Activated CD8-positive, alpha-beta memory T cell treated with anti-CD3 and anti-CD28 coated beads for 36 hours (primary cell): ENCODE data around the gene CEP164. TPM values are rescaled to one million over a fixed set of nuclear protein-coding genes. Genes with fewer than 3 reads are reported as not detected.

Source experiments
- CTCF ChIA-PET: fragments of 350-600 bp; sonication (Branson Sonifier 250); formaldehyde crosslinking; loops from one replicate; lab custom pipeline; 2021; ENCODE audit warnings: antibody characterized with exemption; lab: Charles Lee
- POLR2A ChIA-PET: fragments of 350-600 bp; sonication (Branson Sonifier 250); formaldehyde crosslinking; loops from one replicate; lab custom pipeline; 2021; ENCODE audit warnings: antibody characterized with exemption; lab: Charles Lee
- total RNA-seq, 2 experiments: library from RNA; stranded (reverse); gene quantifications; one replicate each; pipeline ENCODE4 v1.2.3, GENCODE V29; 2021

CEP164 gene
- total RNA-seq, 2 experiments from 2014 or later = 34.7 to 35.0 TPM

DNA sequence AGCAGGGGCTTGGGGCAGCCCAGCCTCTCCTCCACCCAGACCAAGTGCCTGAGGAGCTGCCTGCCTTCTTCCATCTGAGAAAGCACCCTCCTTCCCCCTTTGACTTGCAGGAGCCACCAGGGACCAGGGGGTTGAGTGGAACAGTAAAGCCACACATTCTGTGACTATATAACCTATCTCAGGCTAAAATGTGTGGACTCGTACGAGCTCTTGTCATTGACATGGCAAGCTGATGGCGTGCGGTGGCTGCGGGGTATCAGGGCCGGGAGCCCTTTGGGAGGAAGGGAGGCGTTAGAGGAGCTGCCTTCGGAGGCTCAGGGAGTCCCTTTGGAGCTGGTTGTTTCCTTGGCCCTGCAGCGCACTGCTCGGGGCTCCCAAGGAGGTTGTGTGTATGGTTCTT lies 84.5 kb downstream of the CEP164 start:
- ChIA-PET POLR2A (no interaction called here), CTCF (interaction anchor here (1.2 kb wide), 2 partner anchors 13 to 14 kb away, joined by 3 to 4 read pairs; no protein-coding TSS in a partner anchor)

DNA sequence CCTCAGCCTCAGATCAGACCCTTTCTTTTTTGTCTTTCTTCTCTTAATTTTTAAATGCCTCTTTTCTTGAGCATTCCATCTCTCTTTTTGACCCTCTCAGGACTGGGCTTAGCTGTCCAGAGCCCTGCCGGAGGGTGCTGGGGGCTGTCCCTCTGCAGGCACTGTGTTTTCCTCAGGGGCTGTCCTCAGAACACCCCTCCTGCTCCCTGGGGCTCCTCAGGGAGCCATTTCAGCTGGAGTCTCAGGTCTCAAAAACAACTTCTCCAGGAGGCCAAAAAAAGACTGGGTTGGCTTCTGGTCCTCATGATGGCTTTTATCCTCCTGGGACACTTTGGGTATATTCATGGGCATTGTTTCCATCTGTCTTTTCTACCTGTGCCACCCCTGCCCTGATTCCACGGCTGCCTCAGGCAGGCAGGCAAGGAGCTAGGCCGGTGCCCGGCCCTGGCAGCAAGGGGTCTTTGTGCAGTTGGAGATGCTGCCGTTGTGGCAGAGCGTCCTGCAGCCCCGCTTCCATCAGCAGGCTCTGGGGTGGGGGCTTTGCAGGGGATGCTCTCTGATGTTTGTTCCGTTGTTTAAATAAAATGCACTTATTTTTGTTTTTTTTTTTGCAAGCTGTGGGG lies 85.1 kb downstream of the CEP164 start:
- ChIA-PET CTCF (interaction anchor here (1.2 to 1.3 kb wide), 3 partner anchors 12 to 14 kb away, joined by 3 to 8 read pairs (median 4); no protein-coding TSS in a partner anchor), POLR2A (no interaction called here)

DNA sequence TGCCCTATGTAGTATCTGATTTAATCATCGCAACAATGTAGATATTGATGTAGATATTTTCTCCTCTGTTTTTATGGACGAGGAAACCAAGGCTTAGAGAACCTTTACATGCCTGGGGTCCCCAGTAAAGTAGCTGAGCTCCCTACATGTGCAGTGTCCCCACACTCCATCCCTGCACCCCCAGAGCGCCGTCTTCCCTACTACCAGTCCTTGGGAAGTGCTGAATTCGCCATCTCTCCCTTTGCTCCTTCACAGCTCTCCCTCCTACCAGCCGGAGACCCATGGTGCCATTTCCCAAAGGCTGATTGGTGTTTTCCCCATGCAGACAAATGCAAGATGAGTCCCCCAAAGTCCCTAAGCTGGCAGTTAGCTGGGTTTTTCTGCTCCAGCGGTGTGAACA lies 86.0 kb downstream of the CEP164 start:
- CTCF ChIA-PET = interaction anchor here (1.1 to 1.3 kb wide), 2 partner anchors 9 to 13 kb away, joined by 3 to 8 read pairs; no protein-coding TSS in a partner anchor
- POLR2A ChIA-PET = no interaction called here

DNA sequence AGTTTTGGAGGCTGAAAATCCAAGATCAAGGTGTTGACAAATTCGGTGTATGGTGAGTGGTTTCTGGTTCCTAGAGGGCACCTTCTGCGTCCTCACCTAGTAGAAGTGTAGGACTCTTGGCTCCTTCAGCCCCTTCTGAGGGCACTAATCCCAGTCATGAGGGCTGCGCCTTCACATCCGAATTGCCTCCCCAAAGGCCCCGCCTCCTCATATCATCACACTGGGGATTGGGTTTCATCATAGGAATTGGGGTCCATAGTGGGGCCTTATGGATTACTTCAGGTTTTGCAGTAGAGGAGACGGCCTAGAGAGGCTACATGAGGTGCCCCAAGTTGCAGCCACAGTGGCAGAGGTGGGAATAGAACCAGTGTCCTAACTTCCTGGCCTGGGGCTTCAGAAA lies 87.1 kb downstream of the CEP164 start:
- ChIA-PET POLR2A (no interaction called here), CTCF (interaction anchor here (1.1 kb wide), 1 partner anchor 8 kb away, joined by 3 read pairs; no protein-coding TSS in a partner anchor)

DNA sequence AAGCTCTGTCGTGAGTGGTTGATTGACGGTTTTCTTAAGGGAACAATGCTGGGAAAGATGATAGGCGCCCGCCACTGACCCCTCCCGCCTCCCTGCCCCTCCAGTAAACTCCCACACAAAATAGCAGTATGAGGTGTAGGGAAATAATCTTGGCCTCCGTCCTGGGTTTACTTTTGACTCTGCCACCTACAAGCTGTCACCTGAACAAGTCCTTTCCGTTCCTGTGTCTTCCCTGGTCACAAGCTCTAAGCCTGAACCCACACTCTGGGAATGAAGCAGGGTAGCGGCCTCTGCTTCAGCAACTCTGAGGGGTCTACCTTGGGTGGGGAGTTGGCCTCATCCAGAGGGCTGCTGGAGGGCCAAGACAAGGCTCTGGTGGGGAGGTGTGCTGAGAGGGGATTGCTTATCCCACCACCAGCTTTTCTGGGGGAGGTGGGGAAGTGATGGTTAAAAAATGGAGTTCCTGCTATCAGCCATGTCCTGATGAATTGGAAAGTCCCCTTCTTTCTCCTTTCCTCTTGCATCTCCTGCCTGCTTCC lies 87.8 kb downstream of the CEP164 start:
- ChIA-PET POLR2A (no interaction called here), CTCF (interaction anchor here (1.2 kb wide), 1 partner anchor 11 kb away, joined by 3 read pairs; no protein-coding TSS in a partner anchor)

DNA sequence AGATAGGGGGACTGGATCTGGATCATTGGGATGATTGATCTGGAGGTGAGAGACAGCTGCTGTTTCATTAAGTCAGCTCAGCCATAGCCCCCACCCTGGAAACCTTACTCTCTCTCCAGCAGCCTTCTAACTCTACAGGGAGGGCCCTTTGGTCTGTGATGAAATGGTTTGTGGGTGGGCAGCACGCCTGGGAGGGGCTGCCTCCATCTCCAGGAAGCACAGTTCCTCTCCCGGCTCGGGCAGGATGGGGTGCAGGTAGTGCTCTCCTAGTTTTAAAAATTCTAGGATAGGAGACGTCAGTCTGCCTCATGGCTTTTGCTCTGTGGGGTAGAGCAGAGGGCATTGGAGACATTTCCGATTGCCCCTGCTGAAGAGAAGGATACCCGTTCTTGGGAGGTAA lies 89.7 kb downstream of the CEP164 start:
- ChIA-PET CTCF (no interaction called here), POLR2A (no interaction called here)

DNA sequence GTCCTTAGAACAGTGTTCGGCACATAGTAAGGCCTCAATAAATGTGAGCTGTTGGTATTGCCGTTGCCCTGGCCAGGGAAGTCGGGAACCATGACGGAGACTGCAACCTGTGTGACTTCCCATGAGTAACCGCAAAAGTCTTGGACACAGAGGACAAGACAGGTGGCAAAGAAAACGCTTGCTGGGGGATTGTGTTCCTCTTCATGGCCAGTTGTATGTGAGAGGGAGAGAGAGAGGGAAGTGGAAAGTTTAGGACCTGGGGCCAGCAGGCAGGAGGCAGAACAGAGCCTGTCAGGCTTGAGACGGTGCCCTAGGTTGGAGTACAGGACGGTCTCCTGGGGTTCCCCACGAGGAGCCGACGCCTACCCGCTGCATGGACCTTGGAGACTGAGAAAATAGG lies 90.2 kb downstream of the CEP164 start:
- ChIA-PET CTCF (no interaction called here), POLR2A (no interaction called here)

DNA sequence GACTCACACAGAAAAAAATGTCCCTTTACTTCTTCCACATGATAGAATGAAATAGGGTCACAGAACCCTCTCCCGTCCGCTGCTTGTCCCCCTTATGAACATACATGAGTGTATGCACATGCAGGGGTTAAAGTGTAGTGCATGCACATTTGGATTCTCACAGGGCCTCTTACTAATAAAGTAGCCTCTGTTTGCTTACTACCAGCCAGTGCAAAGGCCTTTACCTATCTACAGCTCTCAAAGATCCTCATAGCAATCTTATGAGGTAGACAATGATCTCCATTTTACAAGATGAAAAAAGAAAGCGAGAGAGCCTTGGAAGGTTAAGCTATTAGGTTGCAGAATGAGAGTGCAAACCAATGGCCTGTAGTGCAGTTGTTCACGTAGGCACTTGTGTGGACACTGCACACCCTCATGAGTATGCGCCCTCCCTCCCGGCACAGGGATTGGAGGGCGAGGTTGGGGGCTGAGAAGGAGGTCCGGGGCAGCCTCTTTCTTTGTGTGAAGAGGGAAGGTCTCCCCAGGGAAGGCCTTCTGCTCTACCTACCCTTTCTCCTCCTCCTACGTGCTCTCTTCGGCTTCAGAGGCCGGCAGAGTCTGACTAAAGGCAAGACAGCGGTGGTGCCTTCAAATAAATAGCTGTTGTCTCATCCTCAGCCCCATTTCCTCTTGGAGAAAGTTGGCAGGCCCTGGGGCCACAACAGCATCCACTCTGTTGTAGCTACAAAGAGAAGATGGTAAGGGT lies 91.3 kb downstream of the CEP164 start:
- ChIA-PET CTCF (no interaction called here), POLR2A (no interaction called here)

DNA sequence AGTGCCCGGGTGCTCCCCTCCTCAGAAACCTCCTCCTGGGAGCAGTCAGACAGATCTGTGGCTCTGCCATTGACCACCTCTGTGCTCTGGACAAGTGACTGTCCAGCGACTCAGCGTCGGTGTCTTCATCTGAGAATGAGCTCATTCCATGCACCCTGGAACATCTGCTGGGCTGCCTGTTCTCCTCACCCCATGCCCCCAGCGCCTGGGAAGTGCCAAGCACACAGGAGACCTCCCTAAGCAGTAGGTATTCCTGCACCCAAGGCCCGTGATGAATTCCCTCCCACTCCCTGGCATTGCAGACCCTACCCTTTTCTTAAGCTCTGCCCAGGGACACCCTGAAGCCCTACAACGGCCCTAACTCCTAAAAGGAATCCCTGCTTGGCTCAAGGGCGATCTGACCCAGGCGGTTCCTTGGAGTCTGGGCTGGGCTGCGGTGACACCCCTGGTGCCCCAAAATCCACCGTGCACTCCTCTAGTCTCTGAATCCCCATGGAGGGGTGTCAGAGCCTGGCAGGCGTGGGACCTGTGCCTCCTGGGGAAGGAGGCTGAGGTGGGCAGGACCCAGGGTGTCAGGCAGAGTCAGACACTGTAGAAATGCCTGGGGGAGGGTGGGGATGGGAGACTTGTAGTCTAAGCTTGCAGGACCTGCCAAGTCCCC lies 92.0 kb downstream of the CEP164 start:
- CTCF ChIA-PET = no interaction called here
- POLR2A ChIA-PET = no interaction called here

DNA sequence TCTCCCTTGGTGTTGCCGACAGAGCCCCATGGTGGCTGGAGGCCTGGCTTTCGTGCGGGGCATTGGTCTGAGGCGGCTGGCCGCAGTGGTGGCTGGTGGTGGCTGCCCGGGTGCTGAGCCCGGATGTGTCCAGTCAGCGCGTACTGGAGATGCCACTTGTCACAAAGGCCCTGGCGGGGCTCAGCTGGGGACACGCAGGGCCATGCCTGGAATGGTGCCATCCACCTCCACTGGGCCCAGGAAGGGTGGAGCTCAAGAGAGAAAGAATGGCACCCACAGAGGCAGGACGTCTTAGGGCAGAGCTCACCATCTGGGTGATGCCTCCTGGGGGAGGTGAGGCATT lies 92.5 kb downstream of the CEP164 start:
- ChIA-PET CTCF (no interaction called here), POLR2A (no interaction called here)

DNA sequence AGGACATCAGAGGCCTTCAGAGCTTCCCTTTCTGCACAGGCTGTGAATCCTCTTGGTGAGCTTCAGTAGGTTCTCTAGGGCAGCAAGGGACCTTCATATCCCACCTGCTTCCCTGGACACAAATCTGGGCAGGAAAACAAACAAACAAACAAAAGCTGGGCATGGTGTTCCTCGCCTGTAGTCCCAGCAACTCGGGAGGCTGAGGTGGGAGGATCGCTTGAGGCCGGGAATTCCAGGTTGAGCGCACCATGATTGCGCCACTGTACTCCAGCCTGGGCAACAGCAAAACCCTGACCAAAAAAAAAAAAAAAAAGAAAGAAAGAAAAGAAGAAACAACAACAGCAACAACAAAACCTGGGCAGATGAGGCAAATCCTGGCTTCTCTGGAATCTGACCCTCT lies 92.9 kb downstream of the CEP164 start:
- CTCF ChIA-PET = no interaction called here

DNA sequence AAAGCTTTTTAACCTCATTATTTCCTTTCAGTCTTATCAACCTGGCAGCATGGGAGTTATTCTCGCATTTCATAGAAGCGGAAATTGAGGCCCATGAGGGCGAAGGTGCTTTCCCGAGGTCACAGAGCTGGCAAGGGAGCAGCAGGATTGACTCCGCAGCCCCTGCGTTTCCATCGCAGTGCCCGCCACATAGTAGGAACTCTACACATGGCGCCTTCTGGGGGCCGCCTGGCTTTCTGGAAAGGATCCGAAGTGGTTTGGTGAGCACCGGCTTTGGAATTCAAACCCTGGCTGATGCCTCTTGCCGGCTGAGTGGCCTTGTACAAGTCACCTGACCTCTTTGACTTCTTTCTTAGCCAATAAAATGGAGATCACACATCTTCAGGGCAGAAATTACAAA lies 93.4 kb downstream of the CEP164 start:
- POLR2A ChIA-PET = no interaction called here
- CTCF ChIA-PET = no interaction called here

More for the DNA sequence above, 92.9 kb downstream of the CEP164 start:
- POLR2A ChIA-PET = no interaction called here

DNA sequence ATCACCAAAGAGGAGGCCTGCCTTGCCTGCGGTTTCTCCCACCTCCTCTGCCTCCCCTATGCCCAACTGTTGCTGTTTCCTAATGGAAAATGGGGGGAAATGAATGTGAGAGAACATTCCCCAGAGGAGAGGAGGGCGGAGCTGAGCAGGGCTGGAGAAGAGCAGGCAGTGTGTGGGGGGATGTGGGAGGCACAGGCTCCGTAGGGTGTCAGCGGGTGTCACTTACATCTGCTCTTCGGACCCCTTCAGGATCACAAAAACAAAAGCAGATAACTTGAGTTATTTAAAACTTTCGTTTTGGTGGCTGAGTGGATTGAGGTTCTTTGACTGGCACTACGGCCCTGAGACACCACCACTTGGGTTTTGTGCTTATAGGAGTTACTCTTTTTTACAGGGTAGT lies 93.8 kb downstream of the CEP164 start:
- POLR2A ChIA-PET = no interaction called here
- CTCF ChIA-PET = no interaction called here

DNA sequence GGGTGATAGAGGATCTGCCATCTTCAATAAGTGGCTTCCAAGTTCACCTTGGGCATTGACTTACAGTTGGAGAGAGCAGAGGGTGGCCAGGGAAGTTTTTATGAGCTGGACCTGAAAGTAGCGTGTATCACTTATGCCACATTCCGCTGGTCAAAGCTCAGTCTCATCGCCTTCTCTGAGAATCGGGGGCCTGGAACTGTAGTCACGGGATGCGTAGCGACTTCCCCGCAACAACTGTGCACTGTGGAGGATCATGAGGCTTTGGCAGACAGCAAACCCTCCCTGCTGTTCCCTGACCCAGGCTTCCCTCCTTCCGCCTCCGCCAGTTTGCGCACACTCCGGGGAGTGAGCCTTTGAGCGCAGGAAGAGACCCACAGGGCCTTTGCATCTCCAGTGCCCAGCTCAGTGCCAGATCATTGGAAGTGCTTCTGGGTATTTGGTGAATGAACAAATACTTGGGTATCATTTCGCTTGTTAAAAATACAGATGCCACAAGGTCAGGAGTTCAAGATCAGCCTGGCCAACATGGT lies 95.5 kb downstream of the CEP164 start:
- POLR2A ChIA-PET = no interaction called here
- CTCF ChIA-PET = interaction anchor here (0.9 kb wide), 1 partner anchor 9 kb away, joined by 3 read pairs; no protein-coding TSS in a partner anchor

DNA sequence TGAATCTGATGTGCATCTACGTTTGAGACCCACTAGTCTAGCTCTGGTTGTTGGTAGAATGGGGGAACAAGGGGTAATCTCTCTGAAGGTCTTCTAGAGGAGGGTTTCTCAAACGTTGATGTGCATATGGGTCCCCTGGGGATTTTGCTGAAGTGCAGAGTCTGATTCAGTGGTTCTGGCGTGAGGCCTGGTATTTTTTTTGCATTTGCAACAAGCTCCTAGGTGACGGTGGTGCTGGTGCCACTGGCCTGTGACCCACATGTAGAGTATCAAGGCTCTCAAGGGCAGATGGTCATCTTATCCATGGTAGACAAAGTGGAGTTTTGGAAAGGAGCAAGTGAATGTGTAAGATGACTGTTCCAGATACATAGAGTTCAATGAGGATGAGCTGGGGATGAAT lies 97.1 kb downstream of the CEP164 start:
- ChIA-PET POLR2A (no interaction called here), CTCF (interaction anchor here (0.7 to 1.3 kb wide), 4 partner anchors 13 to 324 kb away, joined by 3 to 4 read pairs (median 4); no protein-coding TSS in a partner anchor)

DNA sequence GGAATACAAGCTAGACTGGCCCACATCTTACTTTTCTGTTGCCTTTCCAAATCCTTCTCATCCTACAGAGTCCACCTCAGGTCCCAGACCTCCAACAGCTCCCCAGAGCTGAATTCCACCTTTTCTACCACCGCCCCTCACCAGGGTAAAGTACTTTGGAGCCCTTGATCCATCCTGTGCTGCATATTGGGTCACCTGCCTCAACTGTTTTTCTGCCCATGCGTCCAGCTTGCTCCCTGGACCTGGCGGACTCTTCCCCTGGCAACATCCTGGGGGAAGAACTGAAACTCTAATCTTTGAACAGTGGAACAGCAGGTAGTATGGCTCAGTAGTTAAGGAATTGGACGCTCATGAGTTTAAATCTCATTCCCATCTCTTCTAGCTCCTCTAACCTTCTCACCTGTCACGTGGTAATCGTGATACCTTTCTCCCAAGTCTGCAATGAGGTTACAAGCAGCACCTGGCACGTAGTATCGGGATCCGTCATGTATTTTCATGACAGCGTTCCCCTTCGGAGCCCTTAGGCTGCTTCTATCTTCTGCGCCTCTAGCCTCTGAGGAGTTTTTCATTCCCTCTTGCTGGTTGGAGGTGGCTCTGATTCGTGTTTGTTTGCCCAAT lies 98.1 kb downstream of the CEP164 start:
- POLR2A ChIA-PET = no interaction called here
- CTCF ChIA-PET = interaction anchor here (0.6 to 2.3 kb wide), 34 partner anchors 10 to 525 kb away, joined by 3 to 17 read pairs (median 4); no protein-coding TSS in a partner anchor

DNA sequence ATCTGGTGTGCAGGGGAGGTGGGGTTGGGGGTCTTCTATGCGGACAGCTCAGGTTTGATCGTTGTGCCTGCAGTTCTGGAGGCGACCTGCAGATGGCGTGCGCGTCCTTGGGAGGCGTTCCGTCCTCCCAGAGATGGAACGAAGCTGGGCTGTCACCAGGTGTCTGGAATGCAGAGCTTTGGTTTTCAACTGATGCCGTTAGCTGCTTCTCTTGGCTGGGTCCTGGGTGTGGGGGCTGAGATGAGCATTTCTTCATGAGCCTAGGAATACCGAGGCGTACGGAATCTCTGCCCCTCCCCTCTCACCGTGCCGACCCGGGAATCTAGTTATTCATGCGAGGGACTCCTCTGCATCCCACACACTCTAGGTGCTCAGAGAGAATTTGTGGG lies 98.6 kb downstream of the CEP164 start:
- POLR2A ChIA-PET = no interaction called here

DNA sequence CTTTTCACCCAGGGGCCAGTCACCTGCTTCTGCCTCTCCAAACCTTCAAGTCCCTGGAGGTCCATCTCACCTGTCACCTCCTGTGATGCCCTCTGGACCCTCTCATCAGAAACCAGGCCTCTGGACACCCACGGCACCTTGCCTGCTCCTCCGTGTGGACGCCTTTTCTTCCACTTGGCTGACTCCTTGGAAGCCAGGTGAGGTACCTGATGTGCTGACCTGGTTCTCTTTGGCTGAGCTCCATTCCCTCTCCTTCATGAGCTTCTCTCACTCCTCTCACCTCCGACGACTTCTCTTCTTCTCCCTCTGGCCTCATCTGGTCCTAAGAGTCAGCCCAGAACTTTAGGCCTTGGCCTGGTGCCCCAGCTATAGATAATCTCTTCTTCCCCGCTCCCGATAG lies 99.3 kb downstream of the CEP164 start:
- POLR2A ChIA-PET = no interaction called here

More for the DNA sequence above, 98.6 kb downstream of the CEP164 start:
- CTCF ChIA-PET = interaction anchor here (0.6 to 2.3 kb wide), 35 partner anchors 9 to 524 kb away, joined by 3 to 17 read pairs (median 4); no protein-coding TSS in a partner anchor

DNA sequence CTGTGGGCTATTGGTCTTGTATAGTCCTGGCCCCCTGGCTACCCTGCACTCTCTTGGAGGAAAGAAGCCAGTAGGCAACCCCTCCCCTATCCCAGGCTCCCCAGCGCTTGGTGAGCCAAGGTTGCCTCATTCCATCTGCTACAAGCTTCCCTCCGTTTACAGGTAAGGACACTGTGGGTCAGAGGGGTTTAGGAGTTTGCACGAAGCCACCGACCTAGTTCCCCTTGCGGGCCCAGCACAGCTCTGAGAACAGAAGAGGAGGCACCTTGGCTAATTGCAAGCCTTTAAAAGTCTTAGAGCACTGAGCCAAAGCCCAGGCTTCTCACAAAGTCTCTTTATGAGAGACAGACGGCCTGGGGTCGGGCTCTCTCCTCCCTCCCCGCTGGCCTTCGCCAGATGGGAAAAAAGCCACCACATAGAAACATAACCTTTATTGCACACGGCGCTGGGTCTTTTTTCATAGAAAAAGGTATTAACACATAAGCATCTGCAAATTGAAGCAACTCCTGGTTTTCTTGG lies 99.8 kb downstream of the CEP164 start:
- ChIA-PET POLR2A (no interaction called here), CTCF (interaction anchor here (1.5 to 2.3 kb wide), 3 partner anchors 14 to 388 kb away, joined by 5 to 17 read pairs (median 8); no protein-coding TSS in a partner anchor)

More for the DNA sequence above, 99.3 kb downstream of the CEP164 start:
- CTCF ChIA-PET = interaction anchor here (0.9 to 2.3 kb wide), 17 partner anchors 11 to 390 kb away, joined by 3 to 17 read pairs (median 5); no protein-coding TSS in a partner anchor
